GM21367 (cell line): ENCODE data around the gene CYTH1.

ENCODE experiments used
- ATAC-seq: cut with Tn5 transposase; IDR thresholded peaks from one replicate; pipeline ENCODE4 v1.9.1; 2021; ENCODE audit not compliant: unreplicated experiment

Gene CYTH1

DNA sequence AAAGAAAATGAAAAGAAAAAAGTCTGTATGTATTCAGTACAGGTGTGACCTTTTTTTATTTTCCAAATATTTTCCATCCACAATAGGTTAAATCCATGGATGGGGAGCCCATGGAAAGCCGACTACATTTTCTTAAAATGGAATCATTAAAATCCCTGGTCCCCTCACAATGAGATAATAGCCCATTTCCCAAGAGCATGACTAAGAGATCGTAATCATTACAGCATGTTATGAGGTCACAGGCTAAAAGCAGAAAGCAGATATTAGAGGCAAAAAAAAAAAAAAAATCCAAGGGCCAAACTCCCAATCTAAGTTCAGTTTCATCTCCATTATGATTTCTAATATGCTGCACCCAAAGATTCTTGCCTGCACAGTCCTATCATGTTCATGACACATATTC is 44.7 kb downstream of the CYTH1 start:
- no peak for ATAC-seq

DNA sequence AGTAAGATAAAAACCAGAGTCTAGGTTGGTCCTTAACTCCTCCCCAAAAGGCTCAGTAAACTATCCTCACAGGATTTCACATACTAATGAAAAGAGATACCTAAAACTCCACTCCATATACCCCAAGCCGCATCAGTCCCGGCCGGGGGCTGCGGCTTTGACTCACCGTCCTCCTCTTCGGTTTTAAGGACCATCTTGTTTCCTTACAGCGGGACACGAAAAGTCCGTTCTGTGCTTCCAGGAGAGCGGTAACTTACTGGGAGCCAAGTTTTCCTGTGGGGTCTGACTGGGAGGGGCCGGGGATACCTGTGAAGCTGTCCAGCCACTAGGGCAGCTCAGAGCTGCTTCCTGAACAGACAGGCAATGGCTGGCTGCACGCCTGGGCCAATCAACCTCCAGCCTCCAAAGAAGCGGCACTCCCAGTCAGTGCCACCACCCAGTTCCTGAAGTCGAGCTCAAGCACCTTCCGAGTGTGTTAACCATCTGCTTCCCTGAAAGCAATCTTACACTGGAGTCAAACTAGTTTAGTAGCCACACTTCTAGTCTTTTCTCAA is 45.5 kb downstream of the CYTH1 start:
- peak; percentile 42 for ATAC-seq

DNA sequence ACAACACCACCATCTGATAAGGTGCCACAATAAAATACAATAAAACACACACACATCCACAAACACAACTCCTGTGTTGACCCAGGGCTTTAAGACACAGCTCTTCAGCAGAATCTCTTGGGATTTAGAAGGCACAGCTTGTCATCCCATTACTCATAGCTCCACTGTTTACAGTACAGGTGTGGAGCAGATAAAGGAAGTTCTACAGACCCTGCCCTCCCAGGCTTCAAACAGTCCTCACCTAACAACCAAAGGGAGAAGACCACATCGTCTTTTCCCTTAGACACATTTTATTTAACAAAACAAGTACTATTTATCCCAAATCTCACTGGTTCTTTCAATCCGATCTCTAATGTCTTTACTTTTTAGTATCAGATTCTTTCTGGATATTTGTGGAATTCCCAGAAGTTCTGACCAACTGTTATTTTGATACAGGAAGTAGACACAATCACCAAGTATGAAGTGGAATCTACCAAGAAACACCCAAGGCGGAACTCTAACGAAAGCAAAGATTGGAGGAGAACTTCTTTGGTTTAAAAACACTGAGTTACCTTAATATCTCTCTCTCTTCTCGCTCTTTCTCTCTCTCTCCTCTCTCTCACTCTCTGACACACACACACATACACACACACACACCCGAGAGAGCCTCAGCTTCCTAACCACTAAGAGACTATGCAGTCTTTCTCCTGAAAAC is 46.1 kb downstream of the CYTH1 start:
- ATAC-seq, result no peak

DNA sequence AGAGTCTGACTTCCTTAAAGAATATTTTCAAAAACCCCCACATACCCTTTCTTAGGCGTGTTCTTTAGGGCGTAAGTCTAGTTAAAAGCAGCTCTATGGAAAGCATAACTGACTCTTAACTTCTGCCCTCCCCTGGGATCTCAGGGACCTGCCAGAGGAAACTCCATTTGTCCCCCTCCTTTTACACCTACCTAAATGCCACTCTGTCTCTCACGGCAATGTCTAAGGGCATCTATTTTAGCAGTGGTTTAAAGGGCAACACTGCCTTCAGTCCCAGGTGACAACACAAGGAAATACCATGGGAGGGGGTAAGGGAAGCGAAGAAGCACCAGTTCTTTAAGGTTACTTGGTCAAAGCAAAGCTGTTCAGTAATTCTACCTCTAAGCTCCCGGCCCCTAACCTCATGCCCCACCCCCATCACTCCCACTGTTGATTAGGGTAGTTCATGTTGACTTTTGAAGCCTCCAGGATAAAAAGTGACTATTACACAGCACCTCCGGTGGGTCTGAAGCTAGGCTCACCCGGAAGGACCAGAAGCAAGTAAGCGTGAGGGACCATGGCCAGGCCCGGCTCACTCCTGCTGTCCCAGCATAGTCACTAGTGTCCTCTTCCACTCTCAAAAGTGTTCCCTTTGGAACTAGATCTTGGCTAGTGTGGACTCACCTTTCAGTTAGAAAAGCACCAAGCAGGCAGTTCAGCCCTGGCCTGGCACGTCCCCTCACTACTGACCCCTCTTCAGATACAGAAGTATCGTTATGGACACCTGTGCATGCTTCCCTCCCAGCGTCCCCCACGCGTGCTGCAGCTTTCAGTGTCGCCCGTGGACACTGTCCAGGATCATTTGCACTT is 47.1 kb downstream of the CYTH1 start:
- no peak for ATAC-seq

DNA sequence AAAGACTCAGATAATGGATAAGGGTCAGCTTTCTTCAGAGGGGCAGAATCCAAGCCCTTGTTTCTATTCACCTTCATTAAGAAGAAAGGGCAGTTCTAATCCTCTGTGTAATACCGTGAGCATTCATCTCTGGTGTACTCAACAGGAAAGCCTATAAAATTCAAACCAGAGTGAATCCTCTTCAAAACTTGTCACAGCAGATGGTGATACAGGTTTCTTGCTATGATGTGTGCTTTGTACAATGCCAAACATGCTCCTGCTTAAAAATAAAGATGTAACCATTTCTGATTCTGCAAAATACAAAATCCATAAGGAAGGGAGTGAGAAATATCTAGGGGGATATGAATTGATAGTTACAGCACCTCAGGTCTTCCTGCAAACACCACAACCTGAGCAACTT is 49.7 kb downstream of the CYTH1 start:
- ATAC-seq, result no peak

DNA sequence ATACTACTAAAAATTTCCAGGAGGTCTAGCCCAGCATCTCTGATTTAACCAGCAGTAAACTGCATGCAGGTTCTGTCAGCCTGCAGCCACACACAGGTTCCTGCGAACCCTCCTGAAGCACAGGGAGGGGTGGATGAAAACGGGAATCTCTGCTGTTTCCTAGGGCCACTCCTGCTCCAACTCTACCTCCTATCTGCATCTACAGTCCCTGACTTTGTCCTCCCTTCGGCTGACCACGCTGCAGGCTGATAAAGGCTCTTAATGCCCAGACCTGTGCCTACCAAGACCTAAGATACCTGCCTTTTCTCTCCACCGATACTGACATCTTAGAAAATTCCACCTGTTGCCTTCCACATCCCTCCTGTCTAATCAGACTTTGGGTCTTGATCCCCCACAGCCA is 50.2 kb downstream of the CYTH1 start:
- no peak for ATAC-seq

DNA sequence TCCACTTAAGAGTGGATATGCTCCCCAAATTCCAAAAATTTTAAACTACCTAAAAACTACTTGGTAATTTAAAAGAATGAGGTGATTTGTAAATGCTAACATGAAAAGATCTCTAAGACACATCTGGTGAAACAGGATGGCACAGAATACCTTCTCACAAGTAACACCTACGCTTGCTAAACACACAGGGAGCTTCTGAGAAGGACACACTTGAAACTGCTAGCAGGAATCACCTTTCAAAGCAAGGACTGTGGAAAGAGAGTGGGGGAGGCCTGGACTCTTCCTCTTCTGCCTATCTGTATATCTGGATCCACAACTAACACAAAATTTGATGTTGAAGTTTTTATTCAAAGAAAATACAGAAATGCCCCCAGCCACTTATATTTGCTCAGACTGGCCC is 52.4 kb downstream of the CYTH1 start:
- no peak for ATAC-seq

DNA sequence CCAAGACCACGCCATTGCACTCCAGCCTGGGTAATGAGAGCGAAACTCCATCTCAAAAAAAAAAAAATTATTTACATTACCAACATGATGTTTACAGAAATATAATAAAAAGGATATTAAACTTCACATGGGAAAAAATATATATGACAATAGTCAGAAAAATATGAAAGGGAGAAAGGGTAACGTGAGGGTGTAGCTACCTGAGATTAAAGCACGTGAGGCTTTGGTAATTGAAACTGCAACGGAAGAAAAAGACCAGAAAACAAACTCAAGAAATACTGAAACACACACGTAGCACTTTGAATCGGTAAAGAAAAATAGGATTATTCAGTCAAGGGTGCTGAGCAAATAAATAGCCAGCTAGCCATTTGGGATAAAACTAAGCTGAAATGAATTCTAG is 53.6 kb downstream of the CYTH1 start:
- ATAC-seq, result no peak

DNA sequence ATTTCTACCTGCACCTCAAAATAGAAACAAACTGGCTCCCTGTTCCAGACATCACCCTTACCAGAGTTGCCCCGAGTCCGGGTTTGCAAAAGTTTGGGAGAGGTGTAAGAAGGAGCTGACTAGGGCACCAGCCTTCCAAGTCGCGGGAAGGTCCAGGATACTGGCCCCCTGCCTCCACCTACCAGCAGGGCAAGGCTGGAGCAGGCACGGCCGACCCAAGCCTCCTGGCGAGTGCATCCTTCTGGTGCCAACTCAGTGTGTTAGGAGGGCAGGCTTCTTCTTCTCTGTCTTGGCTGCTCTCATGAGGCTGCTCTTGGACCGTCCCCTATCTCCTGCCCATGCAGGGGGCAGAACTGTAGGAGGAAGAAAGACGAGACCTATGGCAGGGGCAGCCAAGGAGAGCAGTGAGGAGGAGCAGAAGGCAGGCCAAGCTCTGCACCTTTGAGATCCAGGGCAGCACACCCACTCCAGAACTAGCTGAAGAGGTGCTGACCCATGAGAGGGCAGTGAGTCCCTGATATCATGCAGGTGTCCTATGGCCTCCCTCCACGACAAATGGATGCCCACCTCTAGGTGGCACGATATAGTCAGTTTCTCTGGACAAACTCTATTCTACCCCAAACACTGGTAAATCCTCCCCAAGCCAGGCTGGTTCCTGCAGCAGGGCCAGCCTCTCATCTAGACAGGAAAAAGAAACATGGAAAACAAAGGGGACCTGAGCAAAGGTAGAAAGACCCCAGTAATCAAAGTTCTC is 54.4 kb downstream of the CYTH1 start:
- no peak for ATAC-seq

DNA sequence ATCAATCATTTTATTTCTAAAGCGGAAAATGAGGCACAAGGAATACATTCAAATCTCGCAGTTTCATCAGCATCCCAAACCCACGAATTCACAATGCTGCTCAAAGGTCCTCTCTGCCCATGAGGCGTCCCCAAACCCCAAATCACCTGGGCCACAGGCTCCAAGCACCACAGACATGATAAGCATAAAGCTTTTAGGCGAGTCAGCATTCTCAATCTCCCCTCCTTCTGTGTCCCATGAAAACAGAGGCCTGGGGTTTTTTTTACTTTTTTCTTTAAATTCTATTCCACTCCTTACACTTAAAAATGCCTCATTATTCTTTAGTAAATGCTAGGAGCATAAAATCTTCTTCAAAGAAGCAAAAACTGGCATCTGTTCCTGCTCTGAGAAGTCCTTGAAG is 55.0 kb downstream of the CYTH1 start:
- no peak for ATAC-seq

DNA sequence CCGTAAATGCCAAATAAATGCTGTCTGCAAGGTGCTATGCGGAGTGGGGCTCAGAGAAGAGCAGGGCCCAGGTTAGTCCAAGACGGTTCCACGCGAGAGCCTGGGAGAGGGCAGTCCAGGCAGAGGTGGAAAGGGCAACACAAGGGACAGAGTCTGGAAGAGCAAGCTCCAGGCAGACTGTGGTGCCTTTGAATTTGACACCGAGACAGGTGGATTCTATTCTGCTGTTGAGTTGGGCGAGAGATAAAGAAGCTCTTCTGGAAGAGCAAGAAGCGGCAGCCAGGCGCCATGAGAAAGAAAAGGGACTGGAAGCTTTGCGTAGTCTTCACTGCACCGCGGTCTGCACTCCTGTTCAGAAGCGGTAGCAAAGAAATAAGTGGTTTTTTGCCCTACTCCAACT is 55.6 kb downstream of the CYTH1 start:
- ATAC-seq, result no peak

DNA sequence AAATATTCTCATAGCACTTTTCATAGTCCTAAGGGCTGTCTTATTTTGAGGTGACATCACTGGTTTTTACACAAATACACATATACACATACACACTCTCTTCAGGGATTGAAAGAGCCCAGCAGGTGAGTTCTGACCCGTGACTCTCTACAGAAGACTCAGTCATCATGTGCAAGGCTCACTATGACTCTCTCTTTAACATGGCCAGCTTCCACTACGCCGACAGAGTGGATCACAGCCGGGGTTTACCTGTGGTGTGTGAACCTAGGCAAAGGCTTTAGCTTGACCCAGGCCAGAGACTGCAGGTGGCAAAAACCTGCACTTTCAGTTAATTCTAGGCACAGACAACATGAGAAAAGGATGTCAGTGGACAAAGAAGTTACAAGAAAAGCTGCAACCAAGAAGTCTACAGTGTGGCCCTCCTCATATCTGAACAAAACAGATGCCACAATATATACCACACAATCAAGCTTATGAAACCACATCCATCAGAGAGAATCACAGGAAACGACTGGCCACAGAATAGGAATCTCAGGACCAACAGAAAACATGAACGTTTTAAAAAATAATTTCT is 56.5 kb downstream of the CYTH1 start:
- no peak for ATAC-seq

DNA sequence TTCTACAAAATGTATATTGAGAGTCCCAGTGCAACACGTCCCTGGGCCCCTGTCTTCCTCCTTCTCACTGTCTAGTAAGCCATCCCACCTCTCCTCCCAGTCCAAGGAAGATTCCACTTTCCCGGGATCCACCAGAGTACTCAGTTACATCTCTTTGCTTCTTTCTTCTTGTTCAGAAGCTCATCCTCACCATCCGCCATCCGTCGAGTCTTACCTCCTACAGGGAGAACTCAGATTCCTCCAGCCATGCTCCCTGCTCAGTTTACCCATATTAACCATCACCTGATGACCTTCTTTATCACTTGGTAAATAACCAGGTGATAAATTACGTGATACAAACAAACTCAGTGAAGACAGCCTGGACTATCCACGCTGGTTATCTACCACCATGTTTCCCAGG is 57.1 kb downstream of the CYTH1 start:
- ATAC-seq, result no peak

DNA sequence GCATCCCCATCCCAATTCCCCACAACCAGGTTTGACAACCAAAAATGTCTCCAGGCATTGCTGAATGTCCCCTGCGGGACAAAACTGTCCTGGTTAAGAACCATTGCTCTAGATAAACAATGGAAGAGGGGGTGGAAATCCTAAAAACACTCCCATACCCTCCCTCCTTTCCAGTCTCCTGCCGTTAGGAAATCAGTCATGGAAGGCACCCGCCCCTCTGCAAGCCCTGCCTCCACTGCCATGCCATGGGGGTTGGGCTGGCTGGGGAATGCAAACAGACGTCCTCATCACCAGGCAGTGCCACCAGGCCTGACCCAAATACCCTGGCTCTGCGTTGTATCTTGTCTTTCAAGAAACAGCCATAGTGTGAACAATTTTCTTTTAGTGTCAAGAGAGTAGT is 57.5 kb downstream of the CYTH1 start:
- no peak for ATAC-seq

DNA sequence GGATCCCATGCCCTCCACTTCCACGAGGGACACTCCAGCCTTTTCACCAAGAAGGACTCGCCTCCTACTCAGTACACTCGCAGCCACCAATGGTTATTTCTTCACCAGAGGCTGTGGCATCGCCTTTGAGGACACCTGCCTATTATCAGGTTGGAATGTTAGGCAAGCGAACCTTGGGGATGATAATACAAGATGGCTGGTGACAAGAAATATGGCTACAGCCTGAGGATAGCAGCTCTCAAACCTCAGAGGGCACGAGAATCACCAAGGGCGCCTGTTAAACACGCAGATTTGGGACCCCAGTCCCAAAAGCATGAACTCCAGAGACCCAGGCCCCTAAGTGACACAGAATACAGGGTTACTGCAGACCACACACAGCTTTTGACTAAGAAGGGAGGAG is 58.1 kb downstream of the CYTH1 start:
- ATAC-seq, result no peak

DNA sequence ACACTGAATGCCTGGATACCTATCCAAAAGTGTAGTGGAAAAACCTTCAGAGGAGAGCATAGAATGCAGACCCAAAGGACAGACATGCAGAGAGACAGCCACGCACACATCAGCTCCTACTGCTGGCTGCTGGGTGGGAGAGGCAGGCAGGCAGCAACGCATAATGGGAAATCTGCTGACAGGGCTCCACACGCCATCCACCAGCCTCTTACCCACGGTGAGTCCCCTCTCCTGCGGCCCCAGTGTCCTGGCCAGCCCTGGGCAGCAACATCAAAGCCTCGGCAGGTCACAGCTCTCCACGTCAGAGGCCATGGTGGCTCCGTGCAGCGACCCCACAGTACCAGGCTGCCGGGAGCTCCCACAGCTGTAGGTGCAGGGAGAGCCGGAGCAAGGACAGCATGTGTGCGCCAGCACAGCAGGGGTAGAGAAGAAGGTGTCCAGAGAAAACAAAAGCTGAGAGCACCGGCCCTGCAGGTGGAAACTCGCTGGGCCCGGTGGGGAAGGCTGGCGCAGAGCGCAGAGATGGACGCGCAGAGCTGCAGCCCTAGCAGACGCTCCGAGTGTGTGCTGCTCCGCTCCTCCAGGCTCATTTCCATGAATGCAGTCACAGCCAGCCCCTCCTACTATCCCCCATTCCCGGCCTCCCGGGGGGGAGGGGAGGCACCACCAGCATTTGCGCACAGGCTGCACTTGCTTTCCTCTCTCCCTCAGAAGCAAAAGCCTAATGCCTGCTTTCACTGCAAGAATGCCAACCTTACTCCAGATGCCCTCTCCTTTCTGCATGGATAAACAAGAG is 58.9 kb downstream of the CYTH1 start:
- no peak for ATAC-seq

DNA sequence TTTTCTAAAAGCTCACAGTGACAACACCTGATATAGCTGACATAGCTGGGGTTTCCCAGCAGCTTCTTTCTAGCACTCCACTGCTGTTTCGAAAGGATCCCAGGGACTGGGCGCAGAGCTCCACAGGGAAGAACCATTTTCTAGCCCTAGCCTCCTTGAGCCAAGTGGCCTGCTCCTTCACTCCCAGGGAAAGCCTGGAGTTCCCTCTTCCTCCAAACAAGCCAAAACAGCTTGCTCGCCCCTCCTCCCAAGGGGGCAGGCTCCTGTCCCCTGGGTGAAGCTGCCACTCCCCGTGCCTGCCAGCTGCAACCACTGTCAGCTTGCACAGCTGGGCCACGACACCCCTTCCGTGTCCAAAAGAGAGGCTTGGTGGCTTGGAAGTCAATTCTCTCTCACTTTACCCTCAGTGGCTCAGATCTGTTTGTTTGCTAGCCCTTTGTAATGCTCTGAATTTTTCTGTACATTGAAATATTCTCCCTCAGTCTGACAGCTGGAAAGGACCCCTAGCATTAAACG is 59.8 kb downstream of the CYTH1 start:
- no peak for ATAC-seq

DNA sequence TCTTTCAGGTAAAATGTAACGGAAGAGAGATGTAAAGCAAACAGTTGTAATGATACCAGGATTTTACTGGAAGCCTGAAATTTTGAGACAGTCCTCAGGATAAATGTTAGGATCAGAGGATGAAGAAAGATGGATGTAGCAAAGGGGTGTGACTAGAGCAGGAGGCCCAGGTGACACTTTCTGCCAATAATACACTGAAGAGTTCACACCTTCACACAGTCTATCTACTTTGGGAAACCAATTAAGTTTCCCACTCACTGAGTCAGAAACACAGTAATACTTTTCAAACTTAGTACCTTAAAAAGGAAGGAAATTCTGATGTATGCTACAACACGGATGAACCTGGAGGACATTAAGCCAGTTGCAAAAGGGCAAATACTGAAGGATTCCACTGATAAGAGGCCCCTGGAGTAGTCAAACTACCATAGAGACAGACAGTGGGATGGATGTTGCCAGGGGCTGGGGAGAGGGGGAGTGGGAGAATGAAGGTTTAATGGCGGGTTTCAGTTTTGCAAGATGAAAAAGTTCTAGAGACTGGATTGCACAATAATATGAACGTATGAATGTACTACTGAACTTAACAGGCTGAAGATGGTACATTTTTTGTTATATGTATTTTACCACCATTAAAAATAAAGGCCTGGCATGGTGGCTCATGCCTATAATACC is 62.3 kb downstream of the CYTH1 start:
- no peak for ATAC-seq

DNA sequence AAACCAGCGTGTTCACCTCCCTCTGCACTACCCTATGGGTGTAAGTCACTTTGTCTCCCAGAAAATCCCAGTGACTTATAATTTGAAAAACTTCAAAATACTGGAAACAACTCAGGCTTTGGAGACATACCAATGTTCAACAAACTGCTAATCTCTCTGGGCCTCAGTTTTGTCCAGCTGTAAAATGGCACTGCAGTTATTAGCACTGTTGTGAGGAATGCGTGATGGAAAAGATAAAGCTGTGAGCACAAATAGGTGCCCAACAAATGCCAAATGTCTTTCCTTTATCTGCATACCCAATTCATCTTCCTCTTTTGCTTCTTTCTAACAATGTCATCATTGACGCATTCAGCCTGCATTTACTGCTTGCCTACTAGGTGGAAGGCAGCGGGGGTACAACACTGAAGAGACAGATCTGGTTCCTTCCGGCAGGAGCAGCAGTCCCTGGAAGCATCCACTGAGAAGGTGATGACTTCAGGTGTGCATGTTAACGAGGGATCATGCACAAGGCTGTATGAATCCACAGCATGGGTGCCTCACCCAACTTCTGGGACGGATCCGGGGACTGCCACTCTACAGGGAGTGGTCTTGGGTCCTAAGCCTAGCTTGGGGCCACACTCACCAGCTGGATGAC is 63.4 kb downstream of the CYTH1 start:
- ATAC-seq, result no peak
